Erythroblast (primary cell): ENCODE results near the gene ZNF516.

Experiments
- DNase-seq, 2 experiments: peaks; one replicate each; lab custom pipeline; 2025; lab: John Stamatoyannopoulos, UW
- GATA1 ChIP-seq: IDR thresholded peaks from 2 replicates; pipeline ENCODE4 v1.6.1; 2011; ENCODE audit warnings: low read depth, mild to moderate bottlenecking, control low read depth, low read length, moderate library complexity
- POLR2A ChIP-seq: IDR thresholded peaks from 2 replicates; pipeline ENCODE4 v1.6.1; 2011; ENCODE audit warnings: mild to moderate bottlenecking, low read length

ZNF516 gene

DNA sequence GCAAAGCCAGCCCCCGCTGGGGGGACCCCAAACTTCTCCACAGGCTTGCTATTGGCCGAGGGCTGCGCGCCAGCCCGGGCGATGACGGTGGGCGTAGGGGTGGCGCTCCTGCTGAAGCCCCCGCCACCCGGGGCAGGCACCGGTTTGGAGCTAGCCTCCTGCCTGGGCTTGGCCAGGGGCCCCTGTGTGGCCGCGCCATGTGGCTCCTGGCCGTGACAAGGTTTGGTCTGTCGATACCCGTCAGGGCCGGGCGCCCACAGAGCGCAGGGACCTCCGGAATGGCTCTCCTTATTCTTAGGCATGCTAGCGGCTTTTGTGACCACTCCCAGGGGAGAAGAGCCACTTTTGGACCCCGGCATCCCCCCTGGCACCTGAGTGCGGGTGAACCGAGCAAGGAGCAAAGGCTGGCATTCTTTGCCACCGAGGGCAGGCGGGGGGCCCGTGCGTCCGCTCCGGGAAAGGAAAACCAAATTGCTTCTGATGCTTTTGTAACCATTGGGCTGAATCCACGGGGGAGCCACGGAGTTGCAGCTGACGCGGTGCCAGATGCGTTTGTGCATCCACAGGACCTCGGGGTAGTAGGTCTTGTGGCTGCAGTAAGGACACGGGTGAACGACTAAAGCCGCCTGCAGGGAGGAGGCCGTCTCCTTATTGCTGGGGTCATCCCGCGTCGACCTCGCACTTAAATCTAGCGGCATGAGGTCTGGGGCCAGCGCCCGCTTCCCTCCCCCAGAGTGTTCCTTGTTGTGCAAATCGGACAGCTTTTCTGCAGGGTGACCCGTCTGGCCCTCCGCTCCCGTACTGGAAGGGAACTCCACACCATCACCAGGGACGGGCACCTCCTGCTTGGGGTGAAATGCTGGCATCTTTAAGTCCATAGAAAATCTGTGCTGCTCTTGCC lies 115.6 kb downstream of the ZNF516 start:
- DNase-seq = no peak
- TF ChIP-seq POLR2A (no peak), GATA1 (no peak)

DNA sequence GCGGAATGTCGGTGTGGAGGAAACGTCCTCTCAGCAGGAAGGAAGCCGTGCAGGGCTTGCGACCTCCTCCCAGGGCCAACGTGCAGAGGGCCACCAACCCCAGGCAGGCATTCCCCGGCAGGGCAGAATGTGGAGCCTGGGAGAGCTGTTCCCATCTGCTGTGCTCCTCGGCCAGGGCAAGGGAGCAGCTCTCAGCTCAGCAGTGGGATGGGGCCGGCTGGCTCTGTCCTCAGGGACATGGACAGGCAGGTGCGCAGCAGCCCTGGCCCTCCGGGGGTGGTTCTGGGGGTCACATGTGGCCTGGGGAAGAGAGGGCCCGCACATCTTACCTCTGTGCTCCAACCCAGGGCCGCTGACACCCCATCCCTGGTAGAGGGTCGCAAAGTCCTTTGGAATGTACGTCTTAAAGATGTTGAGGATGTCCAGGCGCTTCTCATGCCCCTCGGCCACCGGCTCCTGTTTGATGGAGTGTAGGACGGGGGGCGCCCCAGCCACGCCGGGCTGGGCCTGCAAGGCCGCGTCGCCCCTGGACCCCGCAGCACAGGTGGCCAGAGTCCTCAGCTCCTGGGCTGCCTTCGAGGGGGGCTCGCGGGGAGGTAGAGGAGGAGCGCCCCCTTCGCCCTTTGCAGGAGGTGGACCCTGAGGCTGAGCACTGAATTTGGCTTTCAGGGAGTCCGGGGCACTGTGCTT lies 116.4 kb downstream of the ZNF516 start:
- TF ChIP-seq POLR2A (no peak), GATA1 (no peak)
- no peak for DNase-seq

DNA sequence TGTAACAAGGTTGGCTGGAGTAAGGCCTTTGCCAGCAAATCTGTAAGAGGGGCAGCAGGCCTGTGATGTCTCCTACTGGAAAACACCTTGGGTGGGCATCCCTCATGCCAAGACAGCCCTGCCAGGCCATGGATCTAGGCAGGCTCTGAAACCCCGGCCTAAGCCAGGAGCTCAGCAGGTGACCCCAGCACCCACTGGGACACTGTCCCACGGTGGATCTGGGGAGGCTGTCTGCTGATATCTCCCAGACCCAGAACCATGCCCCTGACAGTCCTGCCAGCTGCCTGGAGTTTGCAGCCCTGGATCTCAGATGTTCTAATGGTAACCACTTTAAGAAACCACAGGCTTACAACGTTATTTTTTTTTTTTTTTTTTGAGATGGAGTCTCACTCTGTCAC lies 117.7 kb downstream of the ZNF516 start:
- no peak for DNase-seq
- TF ChIP-seq POLR2A (no peak), GATA1 (no peak)

DNA sequence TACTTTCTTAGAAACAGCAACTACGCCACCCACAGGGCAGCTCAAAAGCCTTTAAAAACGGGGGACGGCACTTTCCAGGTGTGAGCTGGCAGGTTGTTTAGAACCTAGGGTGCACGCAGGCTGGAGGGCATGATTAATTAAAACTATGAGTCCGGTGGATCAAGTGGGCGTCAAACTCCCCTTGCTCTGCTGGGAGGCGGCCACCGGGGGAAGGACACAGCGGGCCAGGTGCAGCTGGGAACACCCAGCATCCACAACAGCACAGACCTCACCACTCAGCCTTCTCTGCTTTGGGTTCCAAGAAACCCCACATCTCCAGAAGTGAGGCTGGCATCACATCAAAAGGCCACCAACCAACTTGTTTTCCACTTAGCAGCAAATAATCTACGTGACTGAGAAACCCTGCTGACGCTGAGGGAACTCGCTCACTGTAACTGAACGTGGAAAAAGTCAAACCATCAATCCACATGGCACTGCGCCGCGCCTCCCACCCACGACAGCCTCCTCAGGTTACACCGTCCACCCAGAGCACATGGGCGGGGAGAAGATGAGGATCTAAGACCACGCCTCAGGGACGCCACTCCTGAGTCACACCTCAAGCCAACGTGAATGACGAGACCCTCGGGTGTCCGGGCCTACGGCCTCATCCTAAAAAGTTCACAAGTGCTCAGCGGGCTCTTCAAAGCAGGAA lies 118.2 kb downstream of the ZNF516 start:
- TF ChIP-seq GATA1 (no peak), POLR2A (no peak)
- DNase-seq = no peak

DNA sequence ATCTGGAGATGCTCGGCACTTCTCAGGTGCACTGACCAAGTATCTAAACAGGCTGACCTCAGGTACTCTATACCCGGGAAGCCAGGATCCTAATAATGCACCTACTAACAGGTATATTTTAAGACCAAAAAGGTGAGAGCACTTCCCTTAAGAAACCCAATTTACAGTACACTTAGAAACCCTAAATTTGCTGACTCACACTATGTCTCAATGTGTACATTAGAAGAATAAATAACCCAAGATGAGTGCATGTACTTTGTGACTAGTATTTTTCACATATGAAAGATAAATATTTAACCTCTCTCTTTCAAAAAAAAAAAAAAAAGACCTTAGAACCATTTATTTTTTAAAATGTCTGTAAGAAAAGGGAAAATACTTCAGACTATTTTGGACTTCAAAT lies 118.8 kb downstream of the ZNF516 start:
- no peak for TF ChIP-seq GATA1
- no peak for TF ChIP-seq POLR2A
- DNase-seq = peak in 1 of 2 experiments; percentile 19

DNA sequence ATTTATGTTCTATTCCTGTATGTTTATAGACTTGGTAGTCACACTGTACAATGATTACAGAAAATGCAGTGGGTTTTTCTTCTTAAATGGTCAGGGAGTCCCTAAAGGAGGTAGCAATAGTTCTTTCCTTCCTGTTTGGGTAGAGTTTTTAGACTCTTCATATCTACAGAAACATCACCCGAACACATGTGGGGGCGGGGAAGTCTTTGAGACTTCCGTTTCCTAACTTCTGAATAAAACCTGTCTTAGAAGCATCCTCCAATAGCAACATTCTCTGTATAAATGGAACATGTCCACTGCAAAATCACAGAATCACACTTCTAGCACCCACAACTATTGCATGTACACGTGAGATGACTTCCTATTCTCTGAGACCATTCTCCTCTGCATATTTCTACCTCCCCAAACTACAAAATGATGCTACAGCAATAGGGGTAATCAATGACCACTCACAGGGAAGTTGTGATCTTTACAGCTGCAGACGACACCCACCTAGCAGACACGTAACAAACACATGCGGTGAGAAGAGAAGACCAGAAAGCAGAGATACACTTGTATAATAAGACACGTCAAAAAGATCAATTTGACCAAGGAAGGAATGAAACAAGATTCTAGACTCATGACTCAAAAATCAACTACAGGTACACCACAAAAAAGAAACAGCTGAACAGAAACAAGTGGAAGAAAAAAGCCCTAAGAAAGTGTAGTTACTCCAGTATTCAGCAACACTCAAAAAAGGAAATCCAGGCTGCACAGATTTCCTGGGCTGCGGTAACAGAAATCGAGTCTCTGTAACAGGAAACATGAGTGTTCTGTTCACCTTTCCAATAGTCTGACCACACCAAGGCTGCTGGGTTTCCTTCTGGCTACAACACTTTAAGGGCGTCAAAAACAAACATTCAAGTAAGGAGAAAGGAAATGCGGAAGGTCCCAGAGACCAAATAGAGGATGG lies 120.4 kb downstream of the ZNF516 start:
- DNase-seq = no peak
- TF ChIP-seq POLR2A = no peak
- no peak for TF ChIP-seq GATA1

DNA sequence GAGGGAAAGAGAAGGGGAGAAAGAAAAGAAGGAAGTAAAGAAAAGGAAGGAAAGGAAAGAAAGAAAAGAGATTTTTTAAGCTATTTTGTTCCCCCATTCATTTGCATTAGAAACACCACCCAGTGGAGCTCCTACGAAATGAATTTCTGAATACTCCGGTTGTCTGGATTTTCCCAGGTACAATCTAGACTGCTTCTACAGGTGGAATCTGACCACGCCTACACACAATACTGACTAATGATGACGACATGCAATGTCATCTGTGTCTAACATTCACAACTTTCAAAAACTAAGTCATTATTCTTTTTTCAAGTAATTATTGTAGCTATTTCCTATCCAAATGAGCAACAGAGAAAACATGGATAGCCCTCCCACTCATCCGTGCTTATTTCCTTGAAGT lies 121.7 kb downstream of the ZNF516 start:
- no peak for TF ChIP-seq GATA1
- TF ChIP-seq POLR2A = no peak
- DNase-seq = no peak

DNA sequence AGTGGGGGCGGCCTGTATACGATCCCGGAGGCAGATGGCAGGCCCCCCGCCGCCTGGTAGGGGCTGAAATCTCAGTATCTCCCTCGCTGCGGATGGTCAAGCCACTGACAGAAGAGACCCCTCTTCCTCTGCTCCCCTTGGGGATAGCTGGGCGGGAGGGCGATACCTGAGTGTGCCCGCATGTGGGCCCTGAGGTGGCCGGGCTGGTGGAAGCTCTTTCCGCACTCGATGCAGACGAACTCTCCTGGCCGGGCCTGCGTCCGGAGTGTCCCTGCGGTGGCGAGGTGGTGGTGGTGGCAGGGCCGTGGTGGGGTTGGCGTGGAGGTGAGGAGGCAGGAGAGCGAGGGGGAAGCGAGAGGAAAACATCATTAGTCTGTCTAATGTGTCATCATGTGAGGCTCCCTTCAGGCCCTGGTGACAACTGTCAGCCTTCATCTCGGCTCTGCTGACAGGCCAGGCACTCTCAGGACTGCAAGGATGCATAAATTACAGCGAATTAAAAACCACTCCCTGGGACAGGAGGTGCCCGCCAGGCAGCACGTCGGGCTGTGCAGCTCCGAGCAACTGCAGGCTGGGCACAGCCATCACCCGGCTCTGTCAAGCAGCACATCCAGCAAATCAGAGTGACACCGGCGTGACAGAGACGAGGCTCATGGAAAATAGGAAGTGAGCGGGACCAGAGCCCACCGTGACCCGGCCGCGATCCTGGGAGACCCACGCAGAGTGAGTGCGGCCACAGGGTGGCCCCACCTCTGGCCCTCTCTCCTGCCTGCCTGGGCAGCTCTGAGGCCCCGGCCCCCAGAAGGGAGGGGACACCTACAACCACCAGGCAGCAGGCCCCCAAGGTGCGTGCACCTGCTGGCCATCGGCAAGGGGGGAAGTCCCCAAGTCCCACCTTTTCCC lies 123.5 kb downstream of the ZNF516 start:
- DNase-seq = no peak
- TF ChIP-seq POLR2A = no peak
- TF ChIP-seq GATA1 = no peak

DNA sequence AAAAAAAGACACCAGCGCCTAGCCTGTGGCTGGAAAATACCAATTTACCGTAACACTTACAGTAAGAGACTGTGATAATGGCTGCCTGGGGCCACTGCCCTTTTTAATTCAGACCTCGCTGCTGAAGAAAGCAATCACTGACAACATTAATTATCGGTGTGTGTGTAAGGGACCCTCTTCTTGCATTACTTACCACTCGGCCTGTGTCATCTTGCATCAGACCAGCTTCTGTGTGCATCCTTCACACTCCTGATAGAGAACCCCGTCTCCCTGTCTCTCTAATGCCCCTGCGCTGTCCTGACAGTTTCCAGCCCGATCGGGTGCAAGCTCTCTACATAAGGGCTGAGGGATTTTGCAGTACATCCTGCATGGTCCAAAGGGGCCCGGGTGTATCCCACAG lies 124.4 kb downstream of the ZNF516 start:
- no peak for DNase-seq
- TF ChIP-seq POLR2A = no peak
- no peak for TF ChIP-seq GATA1

DNA sequence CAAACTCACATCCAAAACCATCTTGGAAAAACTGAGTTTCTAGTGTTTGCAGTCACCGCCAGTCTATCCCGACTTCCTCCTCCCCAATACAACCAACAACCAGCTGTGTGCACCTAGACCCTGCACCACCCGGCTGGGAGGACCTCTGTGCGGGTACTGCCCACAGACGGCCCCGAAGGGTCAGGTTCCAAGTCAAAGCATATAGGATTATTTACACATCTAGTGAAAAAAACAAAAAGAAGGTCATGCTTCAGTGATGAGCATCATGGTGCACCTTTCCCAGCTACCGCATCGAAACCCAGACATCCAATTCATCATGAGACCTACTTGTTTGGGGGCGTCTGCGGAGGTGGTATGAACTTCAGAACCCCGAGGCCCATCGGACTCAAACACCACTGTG lies 124.8 kb downstream of the ZNF516 start:
- no peak for DNase-seq
- TF ChIP-seq POLR2A = no peak
- no peak for TF ChIP-seq GATA1

DNA sequence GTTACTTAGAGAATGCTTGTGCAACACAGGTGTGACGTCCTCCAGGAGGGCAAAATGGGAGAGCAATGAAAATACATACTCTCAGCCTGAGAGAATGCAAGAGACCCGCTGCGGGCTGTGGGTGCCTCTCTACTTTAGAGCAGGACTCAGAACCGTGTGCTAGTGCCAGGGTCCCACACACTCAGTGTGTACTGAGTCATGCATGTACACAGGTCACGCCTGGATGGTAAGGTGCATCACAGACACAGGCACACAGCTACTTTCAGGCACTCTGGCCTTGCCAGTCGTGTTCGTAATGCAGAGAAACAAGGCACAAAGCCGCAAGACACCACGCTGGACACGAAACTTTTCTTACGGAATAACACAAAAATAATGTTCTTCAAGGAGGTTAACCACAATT lies 125.3 kb downstream of the ZNF516 start:
- no peak for DNase-seq
- no peak for TF ChIP-seq POLR2A
- TF ChIP-seq GATA1 = no peak

DNA sequence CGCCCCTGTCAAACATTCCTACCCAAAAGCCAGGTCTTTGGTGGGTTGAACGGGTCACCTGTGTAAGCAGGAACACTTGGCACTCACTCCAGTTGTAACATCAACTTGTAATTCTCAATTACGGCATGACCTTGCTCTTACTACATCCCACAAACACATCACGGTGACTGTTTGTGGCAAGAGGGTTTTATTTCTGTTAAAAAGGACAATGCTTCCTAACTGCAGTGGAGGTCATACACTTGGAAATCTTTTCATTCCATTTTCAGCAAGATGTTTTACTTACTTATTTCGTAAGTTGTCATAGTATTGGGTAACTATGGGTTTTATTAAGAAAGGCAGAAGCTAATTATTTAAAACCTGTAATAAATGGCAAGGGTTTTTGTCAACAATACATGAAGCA lies 126.1 kb downstream of the ZNF516 start:
- DNase-seq = no peak
- TF ChIP-seq POLR2A (no peak), GATA1 (no peak)

DNA sequence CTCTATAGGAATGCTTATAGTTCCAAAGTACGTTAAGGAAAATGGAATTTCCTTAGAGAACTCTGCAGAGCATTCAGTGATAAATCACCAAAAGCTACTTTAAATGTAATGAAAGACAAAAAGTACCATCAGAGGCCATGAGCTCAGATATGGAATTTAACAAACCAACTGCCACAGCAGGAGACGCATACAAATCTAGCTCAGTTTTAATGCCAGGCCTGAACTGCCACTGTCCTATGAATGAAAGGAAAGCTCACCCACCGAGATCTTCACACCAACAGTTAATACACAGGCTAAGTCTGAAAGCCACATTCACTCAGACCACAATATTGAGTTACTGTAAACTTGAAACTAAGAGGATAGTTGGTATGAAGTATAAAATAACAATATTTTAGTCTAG lies 126.8 kb downstream of the ZNF516 start:
- DNase-seq = no peak
- TF ChIP-seq GATA1 (no peak), POLR2A (no peak)
